Transverse colon (tissue), 4 donors: ENCODE measurements around the gene PRKCE. TPM values are rescaled to one million over a fixed set of nuclear protein-coding genes. Genes with fewer than 3 reads are reported as not detected.
A peak's percentile ranks its signal among the peaks of the same experiment; 100 is the strongest.

Source experiments
- DNase-seq: peaks from one replicate; pipeline ENCODE4 v3.0.0-alpha.2; 2019
- H3K27ac ChIP-seq, 4 donors: fragments of 200-600 bp; sonication (generic); 2 replicates each; pipeline ENCODE4 v1.5.1; 2016 to 2018; ENCODE audit warnings: inconsistent platforms in 4 of 4
- H3K27me3 ChIP-seq: fragments of 200-600 bp; sonication (generic); 2 replicates; pipeline ENCODE4 v1.5.1; 2017; ENCODE audit warnings: inconsistent platforms
- H3K36me3 ChIP-seq, 4 donors: fragments of 200-600 bp; sonication (generic); 2 replicates each; pipeline ENCODE4 v1.5.1; 2017 to 2019; ENCODE audit warnings: inconsistent platforms in 4 of 4
- H3K4me1 ChIP-seq, 4 donors: fragments of 200-600 bp; sonication (generic); 2 replicates each; pipeline ENCODE4 v1.5.1; 2017 to 2020; ENCODE audit warnings: inconsistent platforms in 4 of 4
- H3K4me3 ChIP-seq, 4 donors: fragments of 200-600 bp; sonication (generic); 1 replicate in 1 of 4; 2 replicates in 3 of 4; pipeline versions ENCODE4 v1.5.1 to v1.6.1; 2017 to 2019; ENCODE audit warnings: inconsistent platforms in 4 of 4
- H3K9me3 ChIP-seq, 2 donors: fragments of 200-600 bp; sonication (generic); 2 replicates each; pipeline ENCODE4 v1.5.1; 2017 to 2019; ENCODE audit warnings: inconsistent platforms in 2 of 2
- CTCF ChIP-seq, 5 experiments: fragments of 200-600 bp in 3 of 5; fragments of 450-650 bp in 2 of 5; sonication (generic) in 3 of 5; IDR thresholded peaks; 1 replicate in 2 of 5; 2 replicates in 3 of 5; pipeline ENCODE4 v1.5.1; 2016 to 2017; ENCODE audit warnings: antibody characterized with exemption in 5 of 5, inconsistent platforms in 3 of 5, mild to moderate bottlenecking in 2 of 5, moderate library complexity in 1 of 5
- EP300 ChIP-seq: sonication (generic); formaldehyde crosslinking; IDR thresholded peaks from one replicate; pipeline ENCODE4 v1.6.1; 2017; ENCODE audit warnings: antibody characterized with exemption, low read depth
- POLR2A ChIP-seq: fragments of 450-650 bp; IDR thresholded peaks from one replicate; pipeline ENCODE4 v1.6.1; 2016; ENCODE audit warnings: antibody characterized with exemption, mild to moderate bottlenecking, moderate library complexity
- POLR2AphosphoS5 ChIP-seq, 3 donors: sonication (generic); formaldehyde crosslinking; IDR thresholded peaks; one replicate each; pipeline ENCODE4 v1.6.1; 2016; ENCODE audit warnings: antibody characterized with exemption in 3 of 3
- WGBS, 2 donors: methylation state at CpG; one replicate each; pipeline ENCODE4 v1.1.5; 2018; ENCODE audit warnings: low coverage in 1 of 2; 5-methylcytosine and 5-hydroxymethylcytosine counted together
- in situ Hi-C, 4 donors: fragments of 200-750 bp; cut with MboI; loops; one replicate each; pipeline versions ENCODE4 v1.15.0 to v1.15.1; 2017; ENCODE audit warnings: low sequenced_read_pairs in 3 of 4, low pct_ligation_motif_present in 1 of 4, low pct_unique_long_range_greater_than_20kb in 1 of 4
- intact Hi-C: fragments of 100-400 bp; cut with DNase I; formaldehyde crosslinking; loops from one replicate; pipeline ENCODE4 v1.15.1; 2023; ENCODE audit warnings: low total_unique reads
- total RNA-seq, 4 donors: library from RNA; depleted of rRNA; stranded (reverse); fragments of >200 nt; gene quantifications; one replicate each; pipeline ENCODE4 v1.1.0, GENCODE V29; 2016

The PRKCE gene
- total RNA-seq, 4 donors from 2014 or later, result 8.6 to 20.6 (median 11.3) TPM

GRCh38 chr2:45944074-45944473 lies 292.6 kb downstream of the PRKCE start:
- Histone ChIP-seq H3K4me1 (peaks cover 4 to 21% (median 8%) of the 10 kb centered on the region in 4 donors), H3K9me3 (no peaks in the 10 kb centered on the region), H3K27ac (peak overlapping the region in 1 of 4 donors; percentile 6), H3K36me3 (no peaks in the 10 kb centered on the region), H3K27me3 (no peaks in the 10 kb centered on the region), H3K4me3 (no peak overlapping the region)
- DNase-seq, result no peak
- 75 to 80% methylated on average over 1 to 6 of the region's 6 CpGs for WGBS, 2 donors
- TF ChIP-seq POLR2AphosphoS5 (IDR thresholded peaks at IDR 0.05) (no peak), EP300 (no peak), POLR2A (no peak), CTCF (IDR thresholded peaks at IDR 0.05) (no peak)
- in situ Hi-C loops, result no loop called here
- intact Hi-C loops, result no loop called here

GRCh38 chr2:45945302-45945717 lies 293.8 kb downstream of the PRKCE start:
- H3K9me3 ChIP-seq, result no peaks in the 10 kb centered on the region
- intact Hi-C loops (no loop called here), in situ Hi-C loops (no loop called here)

GRCh38 chr2:45946023-45946422 lies 294.5 kb downstream of the PRKCE start:
- Histone ChIP-seq H3K27me3 (no peaks in the 10 kb centered on the region), H3K9me3 (no peaks in the 10 kb centered on the region), H3K36me3 (no peaks in the 10 kb centered on the region), H3K4me1 (peaks cover 0 to 18% (median 4%) of the 10 kb centered on the region in 4 donors), H3K4me3 (no peak overlapping the region), H3K27ac (no peak overlapping the region)
- intact Hi-C loops, result no loop called here
- DNase-seq, result no peak
- 84 to 100% methylated on average over 3 of the region's 3 CpGs for WGBS, 2 donors
- in situ Hi-C loops, result no loop called here
- TF ChIP-seq POLR2A (no peak), EP300 (no peak), POLR2AphosphoS5 (IDR thresholded peaks at IDR 0.05) (no peak), CTCF (IDR thresholded peaks at IDR 0.05) (no peak)

More at GRCh38 chr2:45945302-45945717, 293.8 kb downstream of the PRKCE start:
- peaks cover 0 to 11% (median under 1%) of the 10 kb centered on the region in 4 donors for H3K4me1 ChIP-seq
- no peak overlapping the region for H3K4me3 ChIP-seq
- DNase-seq, result no peak
- no peaks in the 10 kb centered on the region for H3K27me3 ChIP-seq
- no peaks in the 10 kb centered on the region for H3K36me3 ChIP-seq
- 86 to 94% methylated on average over 5 to 9 of the region's 9 CpGs for WGBS, 2 donors
- TF ChIP-seq POLR2AphosphoS5 (IDR thresholded peaks at IDR 0.05) (no peak), CTCF (IDR thresholded peaks at IDR 0.05) (no peak), POLR2A (no peak), EP300 (no peak)
- H3K27ac ChIP-seq, result no peak overlapping the region

GRCh38 chr2:45950606-45951005 lies 299.1 kb downstream of the PRKCE start:
- H3K4me3 ChIP-seq, result no peak overlapping the region
- no peaks in the 10 kb centered on the region for H3K9me3 ChIP-seq
- intact Hi-C loops (no loop called here), in situ Hi-C loops (no loop called here)
- 78% methylated on average over 5 of the region's 5 CpGs; no CpG with 5 or more reads in 1 of the 2 donors for WGBS, 2 donors
- H3K27me3 ChIP-seq, result no peaks in the 10 kb centered on the region
- H3K4me1 ChIP-seq, result peaks cover 0 to 12% (median 4%) of the 10 kb centered on the region in 4 donors
- DNase-seq, result no peak
- H3K27ac ChIP-seq, result peak overlapping the region in 1 of 4 donors; percentile 4
- TF ChIP-seq CTCF (IDR thresholded peaks at IDR 0.05) (no peak), EP300 (no peak), POLR2AphosphoS5 (IDR thresholded peaks at IDR 0.05) (no peak), POLR2A (no peak)
- no peaks in the 10 kb centered on the region for H3K36me3 ChIP-seq
